HFF-Myc (cell line): ENCODE results near the gene RHOF.
"Not testable (repeated sequence)": the region's sequence is repeated elsewhere in the genome, so short reads cannot be mapped to it uniquely, and the experiment has no call there.

Experiments
- DNase-seq: peaks from one replicate; pipeline ENCODE4 v3.0.0-alpha.2; 2011; ENCODE audit warnings: low read depth; ENCODE audit errors: extremely low read depth
- H3K4me3 ChIP-seq: replicated peaks from 2 replicates; pipeline ENCODE4 v1.5.1; 2011; ENCODE audit warnings: low read depth, mild to moderate bottlenecking, control low read depth, low read length
- CTCF ChIP-seq: IDR thresholded peaks from 2 replicates; pipeline ENCODE4 v1.5.1; 2012; ENCODE audit warnings: mild to moderate bottlenecking, low read depth, low read length, control low read depth; ENCODE audit errors: missing control alignments

The RHOF gene

GRCh38 chr12:121762269-121762668 lies 31.2 kb downstream of the RHOF start:
- no peak for TF ChIP-seq CTCF
- no peak overlapping the region for H3K4me3 ChIP-seq
- DNase-seq, result no peak

- H3K4me3 ChIP-seq, result not testable (repeated sequence)
These were observed 35.0 kb downstream of the RHOF start for GRCh38 chr12:121758536-121758935.

GRCh38 chr12:121755591-121755990 lies 37.9 kb downstream of the RHOF start:
- DNase-seq, result no peak
- no peak overlapping the region for H3K4me3 ChIP-seq
- no peak for TF ChIP-seq CTCF

More at GRCh38 chr12:121758536-121758935, 35.0 kb downstream of the RHOF start:
- DNase-seq, result not testable (repeated sequence)

GRCh38 chr12:121754836-121755235 lies 38.7 kb downstream of the RHOF start:
- TF ChIP-seq CTCF, result no peak
- DNase-seq, result no peak
- no peak overlapping the region for H3K4me3 ChIP-seq

- TF ChIP-seq CTCF, result no peak
- no peak for DNase-seq
- no peak overlapping the region for H3K4me3 ChIP-seq
These were observed 39.6 kb downstream of the RHOF start for GRCh38 chr12:121753844-121754264.

- DNase-seq, result no peak
- H3K4me3 ChIP-seq, result no peak overlapping the region
- no peak for TF ChIP-seq CTCF
These were observed 41.6 kb downstream of the RHOF start for GRCh38 chr12:121751749-121752351.

- no peak for TF ChIP-seq CTCF
- no peak overlapping the region for H3K4me3 ChIP-seq
- no peak for DNase-seq
These were observed 42.5 kb downstream of the RHOF start for GRCh38 chr12:121751034-121751433.
